Psoas muscle (tissue), 8 donors: ENCODE data around the gene GPR137. TPM values are rescaled to one million over a fixed set of nuclear protein-coding genes. Genes with fewer than 3 reads are reported as not detected.

Experiments
- ATAC-seq, 4 donors: fragments of 200-7000 bp; cut with Tn5 transposase; one replicate each; pipeline ENCODE4 v1.9.1; 2020; ENCODE audit warnings: moderate library complexity in 3 of 4, mild to moderate bottlenecking in 2 of 4
- DNase-seq, 2 donors: peaks; one replicate each; pipeline ENCODE4 v3.0.0-alpha.2; 2020
- H3K27ac ChIP-seq: fragments of 200-600 bp; one replicate; pipeline ENCODE4 v1.8.0; 2022
- H3K27me3 ChIP-seq, 3 donors: fragments of 200-600 bp in 1 of 3; one replicate each; pipeline versions ENCODE4 v1.6.1 to v1.8.0; 2013 to 2022; ENCODE audit warnings: low read length in 2 of 3, mild to moderate bottlenecking in 2 of 3, moderate library complexity in 1 of 3; ENCODE audit not compliant: insufficient read depth in 3 of 3
- H3K36me3 ChIP-seq, 2 donors: fragments of 200-600 bp in 1 of 2; one replicate each; pipeline versions ENCODE4 v1.6.1 to v1.8.0; 2013 to 2022; ENCODE audit warnings: low read depth in 1 of 2, mild to moderate bottlenecking in 1 of 2, moderate library complexity in 1 of 2; ENCODE audit not compliant: insufficient read depth in 1 of 2
- H3K4me1 ChIP-seq: fragments of 200-600 bp; one replicate; pipeline ENCODE4 v1.8.0; 2022
- H3K4me3 ChIP-seq: fragments of 200-600 bp; one replicate; pipeline ENCODE4 v1.8.0; 2022; ENCODE audit warnings: mild to moderate bottlenecking
- H3K9me3 ChIP-seq: fragments of 200-600 bp; one replicate; pipeline ENCODE4 v1.8.0; 2022
- whole genome bisulfite sequencing, 3 donors: extraction: QIAGEN DNeasy Blood & Tissue Kit; methylation state at CpG; one replicate each; pipeline versions ENCODE4 v1.1.6 to v1.1.7; 2013; 5-methylcytosine and 5-hydroxymethylcytosine counted together
- intact Hi-C, 2 donors: fragments of 100-400 bp; cut with DNase I; formaldehyde crosslinking; loops; one replicate each; pipeline versions ENCODE4 v1.11.0 to v1.14.2; 2022
- polyA plus RNA-seq, 3 donors: library from polyadenylated mRNA; stranded (reverse); fragments of 200-250 nt; gene quantifications; one replicate each; pipeline ENCODE4 v1.2.3, GENCODE V29; 2013
- total RNA-seq, 4 donors: library from RNA; stranded (reverse); fragmentation: NEBNext Ultra II Directional in 2 of 4; extraction: Animal tissue kit (Norgen Biotek cat#: 25700) in 2 of 4; gene quantifications; one replicate each; pipeline versions ENCODE4 v1.2.1 to v1.2.4, GENCODE V29; 2021 to 2023
- TF ChIP-seq, protein P1 (sequence below): fragments of 200-600 bp; IDR thresholded peaks from one replicate; pipeline ENCODE4 v1.8.0; 2022; ENCODE audit warnings: antibody characterized with exemption
- donor health status: healthy with polysubstance abuse.
- donor health status: DM: no; HTN: no; CAD: no; lungs with moderate emphysema.
- donor health status: Bipolar disorder and iron deficiency.
- donor health status: healthy.
- donor health status: DM: yes; HTN: yes; CAD: no.
- donor health status: DM: no; HTN: no; CAD: no.
- donor health status: DM: no; HTN: no; CAD: no.
- donor health status: DM: yes; HTN: yes; CAD: no.

The GPR137 gene
- total and polyA plus RNA-seq, 7 donors: 13.8 to 49.9 (median 17.7) TPM

GRCh38 chr11:64251016-64251752, 34.5 kb upstream of the GPR137 start, which contains the start of gene PLCB3:
Gene PLCB3 (plus strand): TSS chr11:64251530. CDS start chr11:64251650, 120 bp downstream.
- peaks cover 36% of the 10 kb centered on the region for H3K4me1 ChIP-seq
- H3K27me3 ChIP-seq: no peaks in the 10 kb centered on the region
- H3K27ac ChIP-seq: peak within 1 kb of the TSS; percentile 75
- WGBS, 3 donors: 0 to 1% (median 0%) methylated on average over 27 to 75 of the region's 75 CpGs
- DNase-seq: peak; percentile 55 to 82
- H3K36me3 ChIP-seq: peaks cover 0 to 18% of the 10 kb centered on the region in 2 donors
- no peaks in the 10 kb centered on the region for H3K9me3 ChIP-seq
- H3K4me3 ChIP-seq: peak within 1 kb of the TSS; percentile 89
- intact Hi-C loops: loop anchor here (2.0 to 5.0 kb wide), 2 partner anchors 18 to 51 kb away; partner anchors contain the start of gene CATSPERZ (in 1 of the 2)
- TF ChIP-seq, protein P1, sequence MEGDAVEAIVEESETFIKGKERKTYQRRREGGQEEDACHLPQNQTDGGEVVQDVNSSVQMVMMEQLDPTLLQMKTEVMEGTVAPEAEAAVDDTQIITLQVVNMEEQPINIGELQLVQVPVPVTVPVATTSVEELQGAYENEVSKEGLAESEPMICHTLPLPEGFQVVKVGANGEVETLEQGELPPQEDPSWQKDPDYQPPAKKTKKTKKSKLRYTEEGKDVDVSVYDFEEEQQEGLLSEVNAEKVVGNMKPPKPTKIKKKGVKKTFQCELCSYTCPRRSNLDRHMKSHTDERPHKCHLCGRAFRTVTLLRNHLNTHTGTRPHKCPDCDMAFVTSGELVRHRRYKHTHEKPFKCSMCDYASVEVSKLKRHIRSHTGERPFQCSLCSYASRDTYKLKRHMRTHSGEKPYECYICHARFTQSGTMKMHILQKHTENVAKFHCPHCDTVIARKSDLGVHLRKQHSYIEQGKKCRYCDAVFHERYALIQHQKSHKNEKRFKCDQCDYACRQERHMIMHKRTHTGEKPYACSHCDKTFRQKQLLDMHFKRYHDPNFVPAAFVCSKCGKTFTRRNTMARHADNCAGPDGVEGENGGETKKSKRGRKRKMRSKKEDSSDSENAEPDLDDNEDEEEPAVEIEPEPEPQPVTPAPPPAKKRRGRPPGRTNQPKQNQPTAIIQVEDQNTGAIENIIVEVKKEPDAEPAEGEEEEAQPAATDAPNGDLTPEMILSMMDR: peak; percentile 83
- peak; percentile 58 to 67 (median 64) for ATAC-seq

- peaks cover 36% of the 10 kb centered on the region for H3K4me1 ChIP-seq
- no peaks in the 10 kb centered on the region for H3K27me3 ChIP-seq
- H3K4me3 ChIP-seq: peak overlapping the region; percentile 89
- DNase-seq: no peak
- 0 to 1% (median 0%) methylated on average over 10 to 18 of the region's 18 CpGs for WGBS, 3 donors
- ATAC-seq: no peak
- H3K36me3 ChIP-seq: peaks cover 0 to 23% of the 10 kb centered on the region in 2 donors
- H3K9me3 ChIP-seq: no peaks in the 10 kb centered on the region
- H3K27ac ChIP-seq: peak overlapping the region; percentile 75
- intact Hi-C loops: loop anchor here (2.0 to 5.0 kb wide), 2 partner anchors 17 to 51 kb away; partner anchors contain the start of gene CATSPERZ (in 1 of the 2)
- TF ChIP-seq, protein P1: no peak
Observed at GRCh38 chr11:64251753-64252002, 34.0 kb upstream of the GPR137 start.

GRCh38 chr11:64252003-64252872, 33.4 kb upstream of the GPR137 start:
- H3K4me1 ChIP-seq: peaks cover 36% of the 10 kb centered on the region
- peak in 2 of 4 donors; percentile 17 for ATAC-seq

GRCh38 chr11:64253043-64253442, 32.6 kb upstream of the GPR137 start:
- H3K27ac ChIP-seq: peak overlapping the region; percentile 6
- no peaks in the 10 kb centered on the region for H3K9me3 ChIP-seq
- DNase-seq (peak in 1 of 2 donors; percentile 41), ATAC-seq (no peak)
- no peaks in the 10 kb centered on the region for H3K27me3 ChIP-seq
- peaks cover 32% of the 10 kb centered on the region for H3K4me1 ChIP-seq
- peak overlapping the region; percentile 89 for H3K4me3 ChIP-seq
- H3K36me3 ChIP-seq: peaks cover 0 to 36% of the 10 kb centered on the region in 2 donors
- TF ChIP-seq, protein P1: no peak
- 72 to 73% (median 73%) methylated on average over 8 of the region's 8 CpGs for WGBS, 3 donors
- intact Hi-C loops: loop anchor here in 1 of 2 donors (2.0 to 5.0 kb wide), 2 partner anchors 16 to 49 kb away; partner anchors contain the start of gene CATSPERZ

More at GRCh38 chr11:64252003-64252872, 33.4 kb upstream of the GPR137 start:
- peaks cover 0 to 28% of the 10 kb centered on the region in 2 donors for H3K36me3 ChIP-seq
- WGBS, 3 donors: 9 to 23% (median 10%) methylated on average over 22 to 23 of the region's 23 CpGs
- TF ChIP-seq, protein P1: no peak
- no peaks in the 10 kb centered on the region for H3K27me3 ChIP-seq
- peak; percentile 52 to 74 for DNase-seq
- H3K4me3 ChIP-seq: peak overlapping the region; percentile 89
- intact Hi-C loops: loop anchor here in 1 of 2 donors (2.0 to 5.0 kb wide), 2 partner anchors 17 to 50 kb away; partner anchors contain the start of gene CATSPERZ
- no peaks in the 10 kb centered on the region for H3K9me3 ChIP-seq
- H3K27ac ChIP-seq: peak overlapping the region; percentile 75
